ENCODE data around the gene KLC4. TPM values are rescaled to one million over a fixed set of nuclear protein-coding genes. Genes with fewer than 3 reads are reported as not detected.
"Not testable (repeated sequence)": the region's sequence is repeated elsewhere in the genome, so short reads cannot be mapped to it uniquely, and the experiment has no call there.

The KLC4 gene
- total and polyA plus RNA-seq, 11 donors: 18.8 to 35.4 (median 26.9) TPM

DNA sequence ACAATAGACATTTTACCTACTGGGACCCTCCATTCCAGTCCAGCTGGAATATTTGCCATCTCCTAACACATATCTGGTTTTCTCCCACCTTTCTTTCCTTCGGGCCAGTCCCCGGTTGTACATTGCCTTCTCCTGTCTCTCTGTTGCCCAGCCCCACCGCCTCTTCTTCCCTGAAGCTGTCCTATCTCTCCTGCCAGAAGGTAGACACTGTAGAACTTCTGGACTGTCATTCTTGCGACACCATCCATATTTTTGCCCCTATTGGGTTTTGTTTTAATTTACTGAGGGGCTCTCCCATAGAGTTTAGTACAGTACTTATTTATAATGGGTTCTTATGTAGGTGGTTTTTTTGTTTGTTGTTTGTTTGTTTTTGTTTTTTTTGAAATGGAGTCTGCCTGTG, 21.6 kb downstream of the KLC4 start:
- H3K4me3 ChIP-seq: no peak overlapping the region
- ATAC-seq (no peak), DNase-seq (no peak)
- H3K27ac ChIP-seq: no peak overlapping the region
- no peaks in the 10 kb centered on the region for H3K36me3 ChIP-seq
- H3K4me1 ChIP-seq: peaks cover 0 to 11% (median 2%) of the 10 kb centered on the region in 12 donors
- 91 to 93% (median 92%) methylated on average over 4 of the region's 4 CpGs for WGBS, 4 donors
- TF ChIP-seq POLR2A (IDR thresholded peaks at IDR 0.05): no peak
- TF ChIP-seq, protein P1, sequence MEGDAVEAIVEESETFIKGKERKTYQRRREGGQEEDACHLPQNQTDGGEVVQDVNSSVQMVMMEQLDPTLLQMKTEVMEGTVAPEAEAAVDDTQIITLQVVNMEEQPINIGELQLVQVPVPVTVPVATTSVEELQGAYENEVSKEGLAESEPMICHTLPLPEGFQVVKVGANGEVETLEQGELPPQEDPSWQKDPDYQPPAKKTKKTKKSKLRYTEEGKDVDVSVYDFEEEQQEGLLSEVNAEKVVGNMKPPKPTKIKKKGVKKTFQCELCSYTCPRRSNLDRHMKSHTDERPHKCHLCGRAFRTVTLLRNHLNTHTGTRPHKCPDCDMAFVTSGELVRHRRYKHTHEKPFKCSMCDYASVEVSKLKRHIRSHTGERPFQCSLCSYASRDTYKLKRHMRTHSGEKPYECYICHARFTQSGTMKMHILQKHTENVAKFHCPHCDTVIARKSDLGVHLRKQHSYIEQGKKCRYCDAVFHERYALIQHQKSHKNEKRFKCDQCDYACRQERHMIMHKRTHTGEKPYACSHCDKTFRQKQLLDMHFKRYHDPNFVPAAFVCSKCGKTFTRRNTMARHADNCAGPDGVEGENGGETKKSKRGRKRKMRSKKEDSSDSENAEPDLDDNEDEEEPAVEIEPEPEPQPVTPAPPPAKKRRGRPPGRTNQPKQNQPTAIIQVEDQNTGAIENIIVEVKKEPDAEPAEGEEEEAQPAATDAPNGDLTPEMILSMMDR (IDR thresholded peaks at IDR 0.05): no peak
- H3K27me3 ChIP-seq: peaks cover 0 to 18% (median 0%) of the 10 kb centered on the region in 9 donors
- no peaks in the 10 kb centered on the region for H3K9me3 ChIP-seq
- intact Hi-C loops (cut with DNase I): no loop called here

DNA sequence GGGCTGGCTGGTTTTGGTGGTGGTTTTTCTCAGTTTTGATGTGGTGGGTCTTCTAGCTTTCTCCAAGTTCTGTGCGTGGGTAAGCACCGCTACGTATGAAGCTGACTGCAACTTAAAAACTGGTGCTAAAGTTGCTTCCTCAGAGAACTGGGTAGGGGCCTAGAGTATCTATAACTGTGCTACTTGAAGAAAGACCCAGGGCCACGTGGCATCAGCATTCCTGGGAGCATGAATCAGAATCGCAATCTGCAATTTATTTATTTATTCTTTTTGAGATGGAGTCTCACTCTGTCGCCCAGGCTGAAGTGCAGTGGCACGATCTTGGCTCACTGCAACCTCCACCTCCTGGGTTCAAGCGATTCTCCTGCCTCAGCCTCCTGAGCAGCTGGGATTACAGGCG, 22.5 kb downstream of the KLC4 start:
- H3K27me3 ChIP-seq: peaks cover 0 to 10% (median 0%) of the 10 kb centered on the region in 9 donors
- 89 to 92% (median 92%) methylated on average over 9 of the region's 9 CpGs for WGBS, 4 donors
- H3K36me3 ChIP-seq; H3K4me3 ChIP-seq; H3K4me1 ChIP-seq; intact Hi-C loops (cut with DNase I); ATAC-seq; DNase-seq; H3K27ac ChIP-seq; H3K9me3 ChIP-seq: not testable (repeated sequence)

DNA sequence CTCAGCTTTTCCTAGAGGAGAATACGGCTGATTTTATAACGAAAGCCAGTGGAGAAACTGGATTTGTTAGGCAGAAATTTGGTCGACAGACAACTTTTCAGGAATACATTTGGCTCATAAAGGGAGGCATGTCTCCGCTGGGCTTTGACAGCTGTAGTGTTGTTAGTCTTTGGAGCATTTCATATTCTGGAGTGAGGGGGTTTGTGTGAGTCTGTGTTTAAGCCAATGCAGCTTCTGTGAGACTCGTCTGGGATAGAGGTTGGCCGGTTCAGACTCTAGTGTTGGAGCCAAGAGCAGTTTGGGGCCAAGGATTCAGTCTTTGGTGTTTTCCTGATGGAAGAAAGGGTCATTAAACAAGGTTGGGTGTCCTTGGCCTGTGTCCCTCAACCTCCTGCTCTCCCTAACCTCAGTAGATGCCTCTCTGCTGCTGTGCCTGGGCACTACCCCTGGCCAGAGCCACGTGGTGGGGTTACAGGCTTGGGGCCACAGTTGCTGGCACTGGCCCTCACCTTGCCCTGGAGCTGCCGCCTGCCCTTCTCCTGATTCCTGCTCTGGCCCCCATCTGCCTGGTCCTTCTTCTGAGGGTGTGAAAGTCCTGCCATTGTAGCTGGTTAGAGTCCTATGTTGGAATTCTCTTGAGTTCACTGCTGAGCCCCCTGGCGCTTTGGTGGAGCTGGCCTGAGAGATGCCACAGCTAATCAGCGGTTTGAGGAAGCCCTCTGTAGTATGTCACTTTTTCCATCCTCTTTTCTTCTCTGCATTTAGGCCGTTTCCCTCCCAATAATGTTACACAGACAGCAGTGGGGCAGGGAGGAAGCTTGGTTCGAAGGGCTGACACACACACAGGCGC, 23.6 kb downstream of the KLC4 start:
- Histone ChIP-seq H3K4me1 (no peaks in the 10 kb centered on the region), H3K9me3 (no peaks in the 10 kb centered on the region), H3K36me3 (no peaks in the 10 kb centered on the region), H3K27me3 (peaks cover 0 to 3% (median 0%) of the 10 kb centered on the region in 9 donors), H3K4me3 (no peak overlapping the region), H3K27ac (no peak overlapping the region)
- DNase-seq (no peak), ATAC-seq (no peak)
- WGBS, 4 donors: 67 to 75% (median 73%) methylated on average over 12 to 13 of the region's 13 CpGs
- TF ChIP-seq, protein P1 (IDR thresholded peaks at IDR 0.05): no peak
- no peak for TF ChIP-seq POLR2A (IDR thresholded peaks at IDR 0.05)
- intact Hi-C loops (cut with DNase I): no loop called here

DNA sequence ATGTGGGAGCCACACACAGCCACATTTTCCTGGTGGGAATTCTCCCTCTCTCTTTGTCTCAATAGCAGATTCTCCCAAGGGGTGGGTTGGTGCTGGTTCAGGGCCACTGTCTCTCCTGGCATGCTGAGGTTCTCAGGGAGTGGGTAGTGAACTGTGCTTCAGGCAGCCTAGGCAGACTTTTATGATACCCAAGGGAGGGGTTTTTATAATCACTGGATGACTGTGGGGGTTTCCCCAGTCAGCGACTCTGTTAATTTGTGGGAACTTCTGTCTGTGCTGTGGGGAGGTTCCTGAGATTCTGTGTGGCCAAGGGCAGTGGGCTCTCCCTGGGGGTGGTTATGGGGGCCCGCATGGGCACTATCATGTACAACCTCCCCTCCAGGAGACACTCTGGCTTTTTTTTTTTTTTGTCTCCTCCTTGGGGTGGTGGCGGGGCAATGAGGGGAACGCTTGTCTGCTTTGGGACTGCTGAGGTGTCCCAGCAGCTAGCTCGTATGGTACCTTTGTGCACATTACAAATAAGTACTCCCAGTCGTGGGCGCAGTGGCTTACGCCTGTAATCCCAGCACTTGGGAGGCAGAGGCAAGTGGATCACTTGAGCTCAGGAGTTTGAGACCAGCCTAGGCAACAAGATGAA, 26.7 kb downstream of the KLC4 start:
- TF ChIP-seq POLR2A (IDR thresholded peaks at IDR 0.05): no peak
- TF ChIP-seq, protein P1 (IDR thresholded peaks at IDR 0.05): no peak
- Histone ChIP-seq H3K36me3 (no peaks in the 10 kb centered on the region), H3K9me3 (no peaks in the 10 kb centered on the region), H3K27me3 (no peaks in the 10 kb centered on the region), H3K4me3 (no peak overlapping the region), H3K27ac (no peak overlapping the region), H3K4me1 (no peaks in the 10 kb centered on the region)
- intact Hi-C loops (cut with DNase I): no loop called here
- ATAC-seq: no peak
- DNase-seq: no peak
- 80 to 92% (median 84%) methylated on average over 8 of the region's 8 CpGs for WGBS, 4 donors

Data from heart left ventricle (tissue), 16 donors.